Spleen (tissue), 11 donors: ENCODE data around the gene PLAU. TPM values are rescaled to one million over a fixed set of nuclear protein-coding genes. Genes with fewer than 3 reads are reported as not detected.

Experiments used
- DNase-seq: peaks from one replicate; pipeline ENCODE4 v3.0.0-alpha.2; 2020
- H3K27ac ChIP-seq, 8 donors: fragments of 200-600 bp; sonication (generic) in 7 of 8; 1 replicate in 4 of 8; 2 replicates in 4 of 8; pipeline versions ENCODE4 v1.5.0 to v1.8.0; 2016 to 2021; ENCODE audit warnings: inconsistent platforms in 4 of 8, mild to moderate bottlenecking in 4 of 8, moderate library complexity in 1 of 8
- H3K27me3 ChIP-seq, 7 donors: fragments of 200-600 bp; sonication (generic) in 6 of 7; replicated peaks in 1 of 7; 1 replicate in 4 of 7; 2 replicates in 3 of 7; pipeline versions ENCODE4 v1.5.0 to v1.8.0; 2016 to 2021; ENCODE audit warnings: inconsistent platforms in 3 of 7, mild to moderate bottlenecking in 1 of 7
- H3K36me3 ChIP-seq, 6 donors: fragments of 200-600 bp; sonication (generic) in 5 of 6; 1 replicate in 4 of 6; 2 replicates in 2 of 6; pipeline versions ENCODE4 v1.5.0 to v1.8.0; 2016 to 2021; ENCODE audit warnings: inconsistent platforms in 2 of 6
- H3K4me1 ChIP-seq, 6 donors: fragments of 200-600 bp; sonication (generic) in 5 of 6; 1 replicate in 3 of 6; 2 replicates in 3 of 6; pipeline versions ENCODE4 v1.5.0 to v1.8.0; 2016 to 2021; ENCODE audit warnings: inconsistent platforms in 3 of 6
- H3K4me3 ChIP-seq, 8 donors: fragments of 200-600 bp; sonication (generic) in 7 of 8; 1 replicate in 4 of 8; 2 replicates in 4 of 8; pipeline versions ENCODE4 v1.5.0 to v1.8.0; 2016 to 2021; ENCODE audit warnings: inconsistent platforms in 4 of 8, mild to moderate bottlenecking in 4 of 8, moderate library complexity in 2 of 8
- H3K9me3 ChIP-seq, 8 donors: fragments of 200-600 bp; sonication (generic) in 7 of 8; 1 replicate in 4 of 8; 2 replicates in 4 of 8; pipeline versions ENCODE4 v1.5.0 to v1.8.0; 2016 to 2021; ENCODE audit warnings: inconsistent platforms in 4 of 8
- POLR2A ChIP-seq, 3 donors: fragments of 450-650 bp; IDR thresholded peaks; one replicate each; pipeline ENCODE4 v1.5.1; 2017; ENCODE audit warnings: antibody characterized with exemption in 3 of 3, mild to moderate bottlenecking in 1 of 3
- POLR2AphosphoS5 ChIP-seq, 3 donors: sonication (generic); formaldehyde crosslinking; IDR thresholded peaks; one replicate each; pipeline ENCODE4 v1.5.1; 2017; ENCODE audit warnings: antibody characterized with exemption in 3 of 3
- WGBS, 5 donors: extraction: QIAGEN DNeasy Blood & Tissue Kit in 3 of 5; methylation state at CpG; one replicate each; pipeline versions ENCODE4 v1.1.5 to v1.1.7; 2013 to 2018; 5-methylcytosine and 5-hydroxymethylcytosine counted together
- intact Hi-C: fragments of 100-400 bp; cut with DNase I; formaldehyde crosslinking; loops from one replicate; pipeline ENCODE4 v1.15.0; 2023; ENCODE audit warnings: low total_unique reads
- polyA plus RNA-seq, 3 donors: library from polyadenylated mRNA; stranded (reverse); fragments of 200-250 nt; gene quantifications; one replicate each; pipeline ENCODE4 v1.2.1, GENCODE V29; 2013
- total RNA-seq, 7 donors: library from RNA; depleted of rRNA in 3 of 7; stranded (reverse); fragments of >200 nt in 3 of 7; fragmentation: NEBNext Ultra II Directional in 4 of 7; extraction: Animal tissue kit (Norgen Biotek cat#: 25700) in 4 of 7; gene quantifications; one replicate each; pipeline versions ENCODE4 v1.1.0 to v1.2.1, GENCODE V29; 2016 to 2021
- TF ChIP-seq, protein P1 (sequence below), 11 experiments: fragments of 200-600 bp in 7 of 11; fragments of 450-650 bp in 4 of 11; sonication (generic) in 4 of 11; IDR thresholded peaks in 8 of 11; conservative IDR thresholded peaks in 3 of 11; 1 replicate in 7 of 11; 2 replicates in 4 of 11; pipeline versions ENCODE4 v1.4.0 to v1.8.0; 2016 to 2021; ENCODE audit warnings: antibody characterized with exemption in 11 of 11, inconsistent platforms in 4 of 11, mild to moderate bottlenecking in 1 of 11
- donor health status: healthy with polysubstance abuse.
- donor health status: DM: no; HTN: no; CAD: no; lungs with moderate emphysema.
- donor health status: DM: no; HTN: no; CAD: no.
- donor health status: Bipolar disorder and iron deficiency.
- donor health status: healthy.
- donor health status: DM: no; HTN: no; CAD: no.
- donor health status: DM: yes; HTN: yes; CAD: no.

Gene PLAU
- total and polyA plus RNA-seq, 10 donors = 9.6 to 95.0 (median 30.3) TPM

DNA sequence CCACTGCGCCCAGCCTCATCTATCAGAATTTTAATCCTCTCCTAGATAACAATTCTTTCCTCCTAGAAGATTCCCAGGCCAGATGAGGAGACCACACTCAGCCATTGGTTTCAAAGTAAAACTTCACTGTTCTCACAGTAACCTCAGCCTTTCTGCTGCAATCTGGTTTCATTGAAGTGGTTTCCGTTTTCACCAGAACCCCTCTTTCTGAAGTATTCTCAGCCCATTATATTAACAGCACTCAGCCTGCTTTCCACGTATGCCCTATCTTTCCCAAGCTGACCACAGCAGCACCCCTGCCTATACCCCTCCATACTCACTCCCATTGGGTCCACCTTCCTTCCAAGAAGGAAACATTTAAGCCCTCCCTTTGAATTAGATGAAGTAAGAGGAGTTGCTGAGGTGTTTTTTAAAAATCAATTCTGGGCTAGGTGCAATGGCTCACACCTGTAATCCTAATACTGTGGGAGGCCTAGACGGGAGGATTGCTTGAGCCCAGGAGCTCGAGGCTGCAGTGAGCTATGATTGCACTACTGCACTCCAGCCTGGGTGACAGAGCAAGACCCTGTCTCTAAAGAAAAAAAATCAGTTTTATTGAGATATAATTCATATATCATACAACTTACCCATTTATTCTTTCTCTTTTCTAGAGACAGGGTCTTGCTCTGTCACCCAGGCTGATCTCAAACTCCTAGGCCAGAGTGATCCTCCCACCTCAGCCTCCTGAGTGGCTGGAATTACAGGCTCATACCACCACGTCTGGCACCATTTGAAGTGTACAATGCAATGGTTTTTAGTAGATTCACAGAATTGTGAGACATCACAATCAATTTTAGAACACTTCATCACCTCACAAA lies 11.3 kb downstream of the PLAU start:
- Histone ChIP-seq H3K27ac (no peak overlapping the region), H3K27me3 (no peaks in the 10 kb centered on the region), H3K4me1 (peaks cover 0 to 74% (median 18%) of the 10 kb centered on the region in 6 donors), H3K36me3 (no peaks in the 10 kb centered on the region), H3K9me3 (peaks cover 0 to 15% (median 4%) of the 10 kb centered on the region in 8 donors), H3K4me3 (no peak overlapping the region)
- DNase-seq = no peak
- intact Hi-C loops = no loop called here
- TF ChIP-seq, protein P1, sequence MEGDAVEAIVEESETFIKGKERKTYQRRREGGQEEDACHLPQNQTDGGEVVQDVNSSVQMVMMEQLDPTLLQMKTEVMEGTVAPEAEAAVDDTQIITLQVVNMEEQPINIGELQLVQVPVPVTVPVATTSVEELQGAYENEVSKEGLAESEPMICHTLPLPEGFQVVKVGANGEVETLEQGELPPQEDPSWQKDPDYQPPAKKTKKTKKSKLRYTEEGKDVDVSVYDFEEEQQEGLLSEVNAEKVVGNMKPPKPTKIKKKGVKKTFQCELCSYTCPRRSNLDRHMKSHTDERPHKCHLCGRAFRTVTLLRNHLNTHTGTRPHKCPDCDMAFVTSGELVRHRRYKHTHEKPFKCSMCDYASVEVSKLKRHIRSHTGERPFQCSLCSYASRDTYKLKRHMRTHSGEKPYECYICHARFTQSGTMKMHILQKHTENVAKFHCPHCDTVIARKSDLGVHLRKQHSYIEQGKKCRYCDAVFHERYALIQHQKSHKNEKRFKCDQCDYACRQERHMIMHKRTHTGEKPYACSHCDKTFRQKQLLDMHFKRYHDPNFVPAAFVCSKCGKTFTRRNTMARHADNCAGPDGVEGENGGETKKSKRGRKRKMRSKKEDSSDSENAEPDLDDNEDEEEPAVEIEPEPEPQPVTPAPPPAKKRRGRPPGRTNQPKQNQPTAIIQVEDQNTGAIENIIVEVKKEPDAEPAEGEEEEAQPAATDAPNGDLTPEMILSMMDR (IDR thresholded peaks at IDR 0.05 in 8 of 11, conservative IDR thresholded peaks at IDR 0.05 in 3 of 11) = no peak
- WGBS, 5 donors = 62 to 76% (median 73%) methylated on average over 6 of the region's 6 CpGs

DNA sequence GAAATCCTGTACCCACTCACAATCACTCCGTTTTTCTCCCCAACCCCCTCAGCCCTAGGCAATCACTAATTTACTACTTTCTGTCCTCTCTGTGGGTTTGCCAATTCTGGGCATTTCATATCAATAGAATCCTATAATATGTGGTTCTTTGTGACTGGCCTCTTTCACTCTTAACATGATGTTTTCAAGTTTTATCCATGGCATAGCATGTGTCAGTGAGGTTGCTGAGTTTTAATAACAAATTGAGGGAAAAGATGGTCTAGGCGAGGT lies 11.9 kb downstream of the PLAU start:
- 74 to 89% (median 83%) methylated on average over 2 of the region's 2 CpGs for WGBS, 5 donors
- H3K36me3 ChIP-seq = no peaks in the 10 kb centered on the region
- intact Hi-C loops = no loop called here
- no peak overlapping the region for H3K4me3 ChIP-seq
- H3K27ac ChIP-seq = no peak overlapping the region
- TF ChIP-seq, protein P1 (IDR thresholded peaks at IDR 0.05 in 8 of 11, conservative IDR thresholded peaks at IDR 0.05 in 3 of 11) = no peak
- TF ChIP-seq POLR2A (IDR thresholded peaks at IDR 0.05) (no peak), POLR2AphosphoS5 (IDR thresholded peaks at IDR 0.05) (no peak)
- H3K27me3 ChIP-seq = no peaks in the 10 kb centered on the region
- no peak for DNase-seq
- H3K4me1 ChIP-seq = peaks cover 0 to 68% (median 18%) of the 10 kb centered on the region in 6 donors
- peaks cover 0 to 15% (median 4%) of the 10 kb centered on the region in 8 donors for H3K9me3 ChIP-seq

DNA sequence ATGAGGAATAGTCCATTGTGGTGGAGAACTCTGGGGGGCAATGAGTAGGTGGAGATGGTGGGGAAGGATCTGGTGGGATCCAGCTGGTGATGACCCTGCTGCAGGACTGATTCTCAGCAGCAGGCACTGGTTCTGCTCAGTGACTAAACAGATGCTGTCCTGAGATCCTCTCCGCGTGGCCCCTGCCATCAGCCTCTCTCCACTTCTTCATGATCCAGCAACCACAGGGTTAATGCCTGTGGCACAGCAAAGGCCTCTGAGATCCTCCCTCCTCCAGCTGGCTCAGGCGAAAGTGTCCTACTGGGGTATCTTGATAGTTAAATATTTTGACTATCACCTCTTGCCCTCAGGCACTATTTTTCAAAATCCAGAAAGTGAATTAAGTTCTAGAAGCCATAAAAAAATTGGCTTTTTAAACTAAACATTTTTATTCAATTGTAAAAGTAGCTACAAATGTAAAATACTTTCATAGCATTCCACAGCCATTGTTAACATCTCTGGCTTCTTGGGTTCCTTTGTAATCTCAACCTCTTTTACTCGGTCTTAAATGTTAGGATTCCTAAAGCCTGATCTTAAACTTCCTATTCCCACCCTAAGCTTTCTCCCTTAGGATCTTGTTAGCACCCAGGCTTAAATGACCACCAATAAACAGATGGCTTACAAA lies 13.1 kb downstream of the PLAU start:
- Histone ChIP-seq H3K4me3 (no peak overlapping the region), H3K27ac (no peak overlapping the region), H3K27me3 (no peaks in the 10 kb centered on the region), H3K4me1 (peaks cover 0 to 57% (median 18%) of the 10 kb centered on the region in 6 donors), H3K36me3 (no peaks in the 10 kb centered on the region), H3K9me3 (peaks cover 0 to 4% (median under 1%) of the 10 kb centered on the region in 8 donors)
- no peak for TF ChIP-seq POLR2AphosphoS5 (IDR thresholded peaks at IDR 0.05)
- TF ChIP-seq POLR2A (IDR thresholded peaks at IDR 0.05) = no peak
- WGBS, 5 donors = 61 to 83% (median 75%) methylated on average over 4 of the region's 4 CpGs
- intact Hi-C loops = no loop called here
- DNase-seq = no peak

DNA sequence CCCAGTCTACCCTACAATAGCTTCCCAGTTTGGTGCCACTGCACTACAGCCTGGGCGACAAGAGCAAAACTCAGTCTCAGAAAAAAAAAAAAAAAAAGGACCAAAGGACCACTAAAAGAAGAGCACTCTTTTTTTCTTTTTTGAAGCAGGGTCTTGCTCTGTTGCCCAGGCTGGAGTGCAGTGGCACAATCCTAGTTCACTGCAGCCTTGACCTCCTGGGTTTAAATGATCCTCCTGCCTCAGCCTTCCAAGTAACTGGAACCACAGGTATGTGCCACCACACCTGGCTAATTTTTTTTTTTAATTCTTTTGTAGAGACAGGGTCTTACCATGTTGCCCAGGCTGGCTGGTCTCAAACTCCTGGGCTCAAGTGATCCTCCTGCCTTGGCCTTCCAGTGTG lies 14.0 kb downstream of the PLAU start:
- Histone ChIP-seq H3K9me3 (no peaks in the 10 kb centered on the region), H3K27me3 (no peaks in the 10 kb centered on the region), H3K27ac (no peak overlapping the region), H3K36me3 (no peaks in the 10 kb centered on the region), H3K4me1 (peaks cover 0 to 48% (median 16%) of the 10 kb centered on the region in 6 donors), H3K4me3 (no peak overlapping the region)
- intact Hi-C loops = no loop called here
- no peak for TF ChIP-seq POLR2AphosphoS5 (IDR thresholded peaks at IDR 0.05)
- no peak for TF ChIP-seq POLR2A (IDR thresholded peaks at IDR 0.05)
- TF ChIP-seq, protein P1 (IDR thresholded peaks at IDR 0.05 in 8 of 11, conservative IDR thresholded peaks at IDR 0.05 in 3 of 11) = no peak
- 43 to 100% (median 95%) methylated on average over 1 of the region's 1 CpG for WGBS, 5 donors
- no peak for DNase-seq
